Cardiac septum (tissue), 1 donor: Measurements from ENCODE around the gene HNRNPUL2. TPM values are rescaled to one million over a fixed set of nuclear protein-coding genes. Genes with fewer than 3 reads are reported as not detected.

Experiments used
- DNase-seq: peaks from one replicate; pipeline ENCODE4 v3.0.0-alpha.2; 2020; ENCODE audit warnings: low spot score
- intact Hi-C: fragments of 100-400 bp; cut with DNase I; formaldehyde crosslinking; loops from one replicate; pipeline ENCODE4 v1.14.0; 2022
- total RNA-seq: library from RNA; stranded (reverse); fragmentation: NEBNext Ultra II Directional; extraction: Animal tissue kit (Norgen Biotek cat#: 25700); gene quantifications from one replicate; pipeline ENCODE4 v1.2.1, GENCODE V29; 2021
- donor health status: DM: no; HTN: no; CAD: no.

Gene HNRNPUL2
- total RNA-seq, 1 donor from 2014 or later: 34.8 TPM

- DNase-seq: peak; percentile 93
- intact Hi-C loops: loop anchor here (1.0 to 5.0 kb wide), 3 partner anchors 25 to 129 kb away; partner anchors contain the start of gene WDR74
These were observed 1.1 kb upstream of the HNRNPUL2 start, which contains the start of gene TTC9C for GRCh38 chr11:62728171-62728988. Gene TTC9C, plus strand, starts transcription at chr11:62728486. Its CDS starts 363 bp downstream, at chr11:62728849.

GRCh38 chr11:62727872-62728170, 564 bp upstream of the HNRNPUL2 start:
- DNase-seq: peak; percentile 87
- intact Hi-C loops: loop anchor here (1.0 to 5.0 kb wide), 5 partner anchors 19 to 129 kb away; partner anchors contain the start of genes TAF6L and WDR74

DNA sequence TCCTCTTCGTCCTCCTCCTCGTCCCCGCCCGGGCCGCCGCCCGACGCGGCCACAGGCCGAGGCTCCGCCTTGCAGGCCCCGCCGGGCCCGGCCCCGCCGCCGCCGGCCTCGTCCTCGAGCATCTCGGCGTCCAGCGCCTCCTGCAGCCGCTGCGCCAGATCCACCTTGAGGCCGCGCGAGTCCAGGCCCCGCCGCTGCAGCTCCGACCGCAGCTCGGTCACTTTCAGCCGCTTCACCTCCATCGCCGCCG, 417 bp downstream of the HNRNPUL2 start:
- intact Hi-C loops: loop anchor here (1.0 to 5.0 kb wide), 4 partner anchors 18 to 130 kb away; partner anchors contain the start of genes TAF6L and WDR74
- no peak for DNase-seq

DNA sequence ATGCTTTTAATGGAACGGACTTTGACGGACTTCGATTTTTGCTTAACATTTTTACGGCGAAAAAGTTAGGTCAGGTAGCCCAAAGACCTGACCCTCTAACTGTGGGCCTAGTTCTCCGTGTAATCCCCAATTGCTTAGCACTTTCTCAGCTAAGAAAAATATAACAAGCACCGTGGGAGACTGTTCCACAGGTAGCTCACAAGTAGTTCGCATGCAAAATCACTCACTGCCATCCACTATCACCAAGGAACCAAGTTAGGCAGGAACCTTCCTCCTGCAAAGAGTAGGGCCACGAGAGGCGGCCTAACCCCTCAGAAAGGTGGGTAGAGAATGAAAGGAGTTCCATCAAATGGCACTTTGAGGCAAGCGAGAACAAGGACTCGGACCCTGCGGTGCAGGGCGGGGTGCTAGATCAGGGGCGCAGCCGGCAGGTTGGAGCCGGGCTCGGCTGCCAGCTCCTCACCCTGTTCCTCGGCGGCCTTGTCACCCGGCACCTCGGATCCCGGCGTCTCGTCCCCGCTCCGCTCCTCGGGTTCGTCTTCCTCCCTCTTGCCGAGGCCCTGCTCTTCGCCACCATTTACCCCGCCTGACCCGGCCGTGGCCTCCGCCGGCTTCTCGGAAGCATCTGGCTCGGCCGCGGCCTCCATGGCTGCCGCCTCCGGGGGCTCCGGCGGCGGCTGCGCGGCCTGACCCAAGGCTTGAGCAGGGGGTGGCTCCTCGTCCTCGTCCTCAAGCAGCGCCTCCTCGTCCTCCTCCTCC, 922 bp downstream of the HNRNPUL2 start:
- intact Hi-C loops: loop anchor here (2.0 to 5.0 kb wide), 3 partner anchors 44 to 131 kb away; partner anchors contain the start of genes TAF6L and WDR74
- DNase-seq: peak; percentile 75

DNA sequence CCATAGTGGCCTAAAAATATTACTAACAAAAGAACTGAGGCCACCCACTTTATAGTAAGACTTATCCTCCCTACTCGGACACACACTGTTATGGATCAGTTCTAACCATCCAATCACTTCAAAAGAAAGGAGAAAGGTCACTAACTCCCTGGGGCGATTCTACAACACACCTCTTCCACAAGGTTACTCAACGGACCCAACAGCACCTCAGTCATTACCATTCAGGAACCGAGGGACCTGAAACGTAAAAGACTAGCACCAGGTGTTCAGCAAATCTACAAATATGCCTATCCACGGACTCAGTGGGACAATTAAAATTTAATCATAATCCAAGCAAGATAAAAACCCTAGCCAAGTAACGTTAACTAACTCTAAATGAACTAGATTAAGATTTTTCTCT, 1.6 kb downstream of the HNRNPUL2 start:
- DNase-seq: no peak
- intact Hi-C loops: loop anchor here (2.0 to 5.0 kb wide), 3 partner anchors 45 to 132 kb away; partner anchors contain the start of genes TAF6L and WDR74

GRCh38 chr11:62724171-62724570, 3.1 kb downstream of the HNRNPUL2 start:
- DNase-seq: no peak
- intact Hi-C loops: no loop called here

- intact Hi-C loops: no loop called here
- no peak for DNase-seq
These were observed 5.3 kb downstream of the HNRNPUL2 start for GRCh38 chr11:62721994-62722393.

DNA sequence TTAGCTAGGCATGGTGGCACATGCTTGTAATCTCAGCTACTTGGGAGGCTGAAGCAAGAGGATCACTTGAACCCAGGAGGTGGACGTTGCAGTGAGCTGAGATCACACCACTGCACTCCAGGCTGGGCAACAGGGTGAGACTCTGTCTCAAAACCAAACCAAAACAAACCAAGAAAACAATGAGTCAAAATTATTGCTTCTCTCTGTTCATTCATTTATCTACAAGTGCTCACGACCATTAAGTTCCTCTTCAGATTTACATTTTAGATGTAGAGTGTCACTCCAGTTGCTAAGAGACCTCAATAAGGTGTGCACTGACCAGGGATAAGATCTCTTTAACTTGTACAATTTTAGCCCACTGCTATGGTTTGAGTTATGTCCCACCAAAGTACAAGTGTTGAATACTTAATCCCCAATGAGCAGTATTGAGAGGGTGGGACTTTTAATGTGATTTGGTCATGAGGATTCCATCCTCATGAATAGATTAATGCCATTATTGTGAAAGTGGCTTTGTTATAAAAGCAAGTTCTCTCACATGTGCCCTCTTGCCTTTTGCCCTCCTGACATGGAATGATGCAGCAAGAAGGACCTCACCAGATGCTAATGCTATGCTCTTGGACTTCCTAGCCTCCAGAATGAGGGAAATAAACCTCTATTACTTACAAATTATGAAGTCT, 7.8 kb downstream of the HNRNPUL2 start:
- intact Hi-C loops: no loop called here
- DNase-seq: no peak

DNA sequence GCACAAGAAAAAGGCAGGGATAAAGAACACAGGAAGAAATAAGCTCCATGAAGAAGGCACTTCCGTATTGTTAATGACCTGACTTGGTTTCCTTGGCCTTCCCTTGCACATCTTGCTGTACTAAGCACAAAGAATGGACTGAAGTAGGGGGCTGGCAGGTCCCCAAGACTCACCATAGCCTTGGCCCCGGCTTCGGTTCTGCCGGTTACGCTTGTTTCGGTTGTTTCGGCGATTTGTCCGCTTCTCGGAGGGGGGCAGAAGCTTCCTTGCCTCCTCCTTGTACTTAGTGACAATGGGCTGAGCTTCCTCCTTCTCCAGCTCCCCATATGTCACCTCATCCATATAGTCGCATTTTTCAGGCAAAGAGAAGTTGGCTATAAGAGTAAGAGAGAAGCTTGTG, 10.4 kb downstream of the HNRNPUL2 start:
- intact Hi-C loops: no loop called here
- no peak for DNase-seq

DNA sequence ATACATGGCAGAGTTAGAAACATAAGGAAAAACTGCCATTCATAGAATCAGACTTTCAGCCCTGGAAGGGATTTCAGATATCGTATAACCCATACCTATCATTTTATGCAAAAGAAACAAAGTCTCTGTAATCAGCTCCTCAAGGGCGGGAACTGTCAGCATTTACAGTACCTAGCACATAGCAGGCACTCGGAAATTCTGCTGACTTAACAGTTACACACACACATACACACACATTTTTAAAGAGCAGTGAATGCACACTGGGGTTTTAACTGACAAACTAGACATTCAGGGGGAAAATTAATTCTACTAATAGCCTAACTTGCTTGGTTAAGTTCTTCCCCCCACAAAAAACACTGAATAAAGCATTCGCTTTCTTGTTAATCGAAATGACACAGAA, 11.1 kb downstream of the HNRNPUL2 start:
- DNase-seq: no peak
- intact Hi-C loops: no loop called here

DNA sequence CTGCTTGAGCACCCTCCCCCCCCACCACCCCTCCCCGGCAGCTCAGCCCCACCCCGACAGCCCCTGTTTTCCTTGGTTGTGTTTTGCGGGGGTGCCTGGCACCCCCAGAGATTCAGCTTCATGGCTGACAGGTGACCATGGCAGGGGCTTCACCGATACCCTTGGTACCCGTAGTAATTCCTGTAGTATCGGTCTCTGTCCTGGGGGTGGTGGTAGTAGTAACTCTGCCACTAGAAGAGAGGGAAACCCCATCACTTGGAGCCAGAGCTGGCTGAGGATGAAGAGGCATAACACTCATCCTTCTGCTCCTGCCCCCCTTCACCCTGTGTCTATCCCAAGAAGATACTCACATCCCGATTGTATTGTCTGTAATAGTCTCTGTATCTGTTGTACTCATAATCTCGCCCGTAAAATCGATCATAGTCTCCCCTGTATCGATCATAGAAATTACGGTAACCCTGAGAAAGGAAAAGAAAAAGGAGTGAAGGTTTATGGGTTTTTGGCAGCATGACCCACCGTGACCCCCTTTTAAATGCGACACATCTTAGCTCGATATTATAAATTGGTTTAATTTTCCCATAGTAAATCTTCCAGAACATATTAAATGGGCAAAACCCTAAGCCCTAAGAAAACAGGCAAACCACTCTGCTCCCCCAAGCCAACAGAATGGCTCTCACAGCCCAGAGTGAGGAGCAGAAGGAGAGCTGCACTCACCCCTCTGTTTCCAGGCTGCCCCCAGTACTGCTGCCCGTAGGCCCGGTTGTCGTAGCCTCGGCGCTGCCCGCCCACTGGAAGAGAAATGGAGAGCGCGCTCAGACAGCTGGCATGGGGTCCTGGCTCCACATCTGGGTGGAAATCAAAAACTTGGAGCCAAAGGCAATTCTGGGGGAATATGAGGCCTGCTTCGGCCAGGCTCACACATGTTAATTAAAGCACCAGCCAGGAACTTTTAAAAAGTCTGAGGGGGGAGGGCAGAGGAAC, 11.8 kb downstream of the HNRNPUL2 start:
- intact Hi-C loops: no loop called here
- DNase-seq: no peak

GRCh38 chr11:62713343-62713742, 13.9 kb downstream of the HNRNPUL2 start:
- intact Hi-C loops: no loop called here
- no peak for DNase-seq

DNA sequence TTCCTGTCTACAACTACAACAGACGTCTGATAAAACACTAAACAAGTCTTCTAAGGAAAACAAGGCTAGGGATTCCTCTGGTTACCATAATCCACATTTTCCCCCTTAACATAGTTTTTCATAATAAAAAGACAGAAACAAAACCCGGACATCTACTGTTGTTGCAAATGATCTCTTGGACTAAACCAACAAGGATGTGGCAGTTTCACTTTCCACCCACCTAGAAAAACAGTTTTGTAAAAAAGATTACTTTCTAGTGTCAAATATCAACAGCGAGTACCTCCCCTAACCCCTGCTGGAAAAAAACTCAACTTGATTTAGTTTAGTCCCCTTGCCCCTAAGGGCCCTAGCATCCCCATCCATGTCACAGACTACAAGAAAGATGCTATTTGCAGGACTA, 14.4 kb downstream of the HNRNPUL2 start:
- no peak for DNase-seq
- intact Hi-C loops: no loop called here

GRCh38 chr11:62712276-62712812, 14.9 kb downstream of the HNRNPUL2 start:
- intact Hi-C loops: no loop called here
- DNase-seq: no peak

- DNase-seq: no peak
- intact Hi-C loops: no loop called here
These were observed 17.3 kb downstream of the HNRNPUL2 start for GRCh38 chr11:62710001-62710345.

- DNase-seq: peak; percentile 99
- intact Hi-C loops: loop anchor here (1.0 to 5.0 kb wide), 2 partner anchors 18 to 37 kb away; partner anchors contain the start of genes HNRNPUL2, LBHD1 and UQCC3
These were observed 17.8 kb downstream of the HNRNPUL2 start for GRCh38 chr11:62709247-62710000.

GRCh38 chr11:62708793-62709192, 18.5 kb downstream of the HNRNPUL2 start:
- no peak for DNase-seq
- intact Hi-C loops: loop anchor here (1.0 to 5.0 kb wide), 2 partner anchors 19 to 36 kb away; partner anchors contain the start of genes HNRNPUL2, LBHD1 and UQCC3

DNA sequence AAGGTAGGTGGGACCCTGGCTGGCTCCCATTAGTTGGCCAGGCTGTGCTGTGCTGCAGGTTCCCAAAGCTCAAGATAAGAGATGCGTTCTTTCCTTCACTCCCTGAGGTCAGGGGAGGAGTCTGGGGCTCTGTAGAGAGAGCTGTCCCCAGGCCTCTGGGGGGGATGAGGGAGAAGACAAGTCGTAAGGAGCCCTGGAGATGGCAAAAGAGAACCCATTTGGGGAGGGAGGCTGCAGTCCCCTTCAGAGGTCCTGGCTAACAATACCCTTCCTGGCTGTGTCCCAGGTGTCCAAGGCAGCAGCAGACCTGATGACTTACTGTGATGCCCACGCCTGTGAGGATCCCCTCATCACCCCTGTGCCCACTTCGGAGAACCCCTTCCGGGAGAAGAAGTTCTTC, 18.9 kb downstream of the HNRNPUL2 start:
- intact Hi-C loops: loop anchor here (5.0 kb wide), 1 partner anchor 36 kb away; the partner anchor contains the start of genes LBHD1 and UQCC3
- no peak for DNase-seq
